Calu3 (cell line): ENCODE results near the gene CHST12. TPM values are rescaled to one million over a fixed set of nuclear protein-coding genes. Genes with fewer than 3 reads are reported as not detected.

Experiments used
- BruUV-seq: library from RNA; stranded (reverse); fragments of 400-500 nt; replicated peaks from 2 replicates; lab custom pipeline; 2021; lab: Mats Ljungman, UMichigan
- CTCF ChIA-PET: fragments of 300-600 bp; sonication (Branson Sonifier 250); formaldehyde crosslinking; loops from one replicate; lab custom pipeline; 2022; ENCODE audit warnings: antibody characterized with exemption; lab: Charles Lee
- DNase-seq: peaks from one replicate; pipeline ENCODE4 v3.0.0; 2022
- H3K27ac Mint-ChIP-seq: one replicate; pipeline ENCODE4 v1.8.0; 2022; ENCODE audit warnings: mixed read lengths; ENCODE audit not compliant: unreplicated experiment
- H3K27me3 Mint-ChIP-seq: one replicate; pipeline ENCODE4 v1.8.0; 2022; ENCODE audit warnings: mixed read lengths; ENCODE audit not compliant: unreplicated experiment
- H3K36me3 Mint-ChIP-seq: one replicate; pipeline ENCODE4 v1.8.0; 2022; ENCODE audit warnings: mild to moderate bottlenecking, moderate library complexity, mixed read lengths; ENCODE audit not compliant: insufficient read depth, unreplicated experiment
- H3K4me1 Mint-ChIP-seq: one replicate; pipeline ENCODE4 v1.8.0; 2022; ENCODE audit warnings: mild to moderate bottlenecking, low read depth, mixed read lengths; ENCODE audit not compliant: unreplicated experiment
- H3K4me3 Mint-ChIP-seq: one replicate; pipeline ENCODE4 v1.8.0; 2022; ENCODE audit warnings: mild to moderate bottlenecking, low read depth, moderate library complexity, mixed read lengths; ENCODE audit not compliant: unreplicated experiment
- H3K9me3 Mint-ChIP-seq: one replicate; pipeline ENCODE4 v1.8.0; 2022; ENCODE audit warnings: low read depth, mixed read lengths; ENCODE audit not compliant: unreplicated experiment
- CTCF ChIP-seq: fragments of 200-600 bp; IDR thresholded peaks from one replicate; pipeline ENCODE4 v1.8.0; 2022; ENCODE audit warnings: antibody characterized with exemption; ENCODE audit not compliant: unreplicated experiment
- intact Hi-C: fragments of 100-400 bp; cut with micrococcal nuclease; formaldehyde crosslinking; loops from one replicate; pipeline ENCODE4 v1.10.0; 2022; ENCODE audit not compliant: unreplicated experiment
- total RNA-seq: library from RNA; stranded (reverse); gene quantifications from 2 replicates; pipeline ENCODE4 v1.2.3, GENCODE V29; 2022

CHST12 gene
- total RNA-seq, 1 experiment from 2014 or later, result 21.2 TPM

GRCh38 chr7:2482725-2483451, 79.5 kb downstream of the CHST12 start:
- H3K9me3 Mint-ChIP-seq, result no peaks in the 10 kb centered on the region
- no TSS peak for BruUV-seq
- H3K27me3 Mint-ChIP-seq, result peaks cover 46% of the 10 kb centered on the region
- H3K27ac Mint-ChIP-seq, result no peak overlapping the region
- H3K36me3 Mint-ChIP-seq, result no peaks in the 10 kb centered on the region
- intact Hi-C loops, result no loop called here
- DNase-seq, result no peak
- no peak for TF ChIP-seq CTCF
- CTCF ChIA-PET, result interaction anchor here (0.6 to 1.5 kb wide), 3 partner anchors 13 to 154 kb away, joined by 3 to 4 read pairs (median 4); no protein-coding TSS in a partner anchor
- no peaks in the 10 kb centered on the region for H3K4me1 Mint-ChIP-seq
- H3K4me3 Mint-ChIP-seq, result no peak overlapping the region

GRCh38 chr7:2483494-2483893, 80.1 kb downstream of the CHST12 start:
- DNase-seq, result no peak
- Mint-ChIP-seq H3K27ac (no peak overlapping the region), H3K36me3 (no peaks in the 10 kb centered on the region), H3K9me3 (no peaks in the 10 kb centered on the region), H3K27me3 (peaks cover 52% of the 10 kb centered on the region), H3K4me3 (no peak overlapping the region), H3K4me1 (no peaks in the 10 kb centered on the region)
- no peak for TF ChIP-seq CTCF
- BruUV-seq, result no TSS peak
- CTCF ChIA-PET, result interaction anchor here (0.6 to 1.5 kb wide), 3 partner anchors 13 to 145 kb away, joined by 3 to 4 read pairs (median 3); no protein-coding TSS in a partner anchor
- intact Hi-C loops, result no loop called here

- no peaks in the 10 kb centered on the region for H3K4me1 Mint-ChIP-seq
- H3K36me3 Mint-ChIP-seq, result no peaks in the 10 kb centered on the region
- intact Hi-C loops, result no loop called here
- no peak overlapping the region for H3K27ac Mint-ChIP-seq
- no peak for DNase-seq
- peaks cover 45% of the 10 kb centered on the region for H3K27me3 Mint-ChIP-seq
- no peaks in the 10 kb centered on the region for H3K9me3 Mint-ChIP-seq
- BruUV-seq, result no TSS peak
- H3K4me3 Mint-ChIP-seq, result no peak overlapping the region
- no peak for TF ChIP-seq CTCF
- CTCF ChIA-PET, result no interaction called here
Measured at GRCh38 chr7:2484868-2485267, 81.5 kb downstream of the CHST12 start.

- H3K4me3 Mint-ChIP-seq, result no peak overlapping the region
- CTCF ChIA-PET, result no interaction called here
- intact Hi-C loops, result no loop called here
- no peak for TF ChIP-seq CTCF
- DNase-seq, result no peak
- H3K27ac Mint-ChIP-seq, result no peak overlapping the region
- no peaks in the 10 kb centered on the region for H3K4me1 Mint-ChIP-seq
- peaks cover 45% of the 10 kb centered on the region for H3K27me3 Mint-ChIP-seq
- H3K36me3 Mint-ChIP-seq, result peaks cover 5% of the 10 kb centered on the region
- BruUV-seq, result no TSS peak
- H3K9me3 Mint-ChIP-seq, result peaks cover 6% of the 10 kb centered on the region
Measured at GRCh38 chr7:2487586-2488271, 84.3 kb downstream of the CHST12 start.
